CD14-positive monocyte (primary cell): ENCODE data around the gene MACROD1. TPM values are rescaled to one million over a fixed set of nuclear protein-coding genes. Genes with fewer than 3 reads are reported as not detected.

Experiments
- DNase-seq, 3 donors: peaks; one replicate each; pipeline ENCODE4 v3.0.0-alpha.2; 2011 to 2022
- H2AFZ ChIP-seq: 2 replicates; pipeline ENCODE4 v1.6.0; 2012; ENCODE audit warnings: mild to moderate bottlenecking, low read depth, low read length, inconsistent platforms; ENCODE audit not compliant: insufficient read depth, poor library complexity, severe bottlenecking
- H3K27ac ChIP-seq, 2 donors: 1 replicate in 1 of 2; 2 replicates in 1 of 2; pipeline ENCODE4 v1.5.1; 2012 to 2013; ENCODE audit warnings: low read length in 2 of 2, control low read depth in 1 of 2, inconsistent platforms in 1 of 2, low read depth in 1 of 2, mild to moderate bottlenecking in 1 of 2
- H3K27me3 ChIP-seq, 2 donors: one replicate each; pipeline versions ENCODE4 v1.6.0 to v1.6.1; 2011 to 2013; ENCODE audit warnings: low read length in 2 of 2; ENCODE audit not compliant: control insufficient read depth in 2 of 2, insufficient read depth in 2 of 2
- H3K36me3 ChIP-seq, 2 donors: replicated peaks in 1 of 2; 1 replicate in 1 of 2; 2 replicates in 1 of 2; pipeline versions ENCODE4 v1.5.1 to v1.6.1; 2012 to 2013; ENCODE audit warnings: low read length in 2 of 2, control low read depth in 1 of 2, inconsistent platforms in 1 of 2, mild to moderate bottlenecking in 1 of 2; ENCODE audit not compliant: insufficient read depth in 2 of 2, control insufficient read depth in 1 of 2
- H3K4me1 ChIP-seq, 2 donors: 1 replicate in 1 of 2; 2 replicates in 1 of 2; pipeline versions ENCODE4 v1.5.1 to v1.6.1; 2012 to 2013; ENCODE audit warnings: low read length in 2 of 2, control low read depth in 1 of 2, inconsistent platforms in 1 of 2, mild to moderate bottlenecking in 1 of 2, moderate library complexity in 1 of 2; ENCODE audit not compliant: insufficient read depth in 2 of 2, control insufficient read depth in 1 of 2
- H3K4me2 ChIP-seq: replicated peaks from 2 replicates; pipeline ENCODE3; 2012; ENCODE audit warnings: low read length, moderate library complexity, mild to moderate bottlenecking; ENCODE audit not compliant: poor library complexity, severe bottlenecking; ENCODE audit errors: extremely low read depth
- H3K4me3 ChIP-seq, 3 experiments: fragments of 200-600 bp in 1 of 3; sonication (generic) in 1 of 3; replicated peaks in 1 of 3; 1 replicate in 2 of 3; 2 replicates in 1 of 3; pipeline ENCODE4 v1.5.1; 2011 to 2013; ENCODE audit warnings: low read length in 3 of 3, mild to moderate bottlenecking in 3 of 3, control low read depth in 2 of 3, low read depth in 2 of 3, inconsistent platforms in 1 of 3, moderate library complexity in 1 of 3
- H3K79me2 ChIP-seq: 2 replicates; pipeline ENCODE4 v1.6.0; 2012; ENCODE audit warnings: mild to moderate bottlenecking, control low read depth, inconsistent platforms, low read length, moderate library complexity; ENCODE audit not compliant: insufficient read depth
- H3K9ac ChIP-seq: 2 replicates; pipeline ENCODE4 v1.6.0; 2017; ENCODE audit warnings: low read length, mild to moderate bottlenecking; ENCODE audit not compliant: insufficient read depth, poor library complexity, severe bottlenecking
- H3K9me3 ChIP-seq, 2 donors: replicated peaks in 1 of 2; 1 replicate in 1 of 2; 2 replicates in 1 of 2; pipeline versions ENCODE4 v1.5.1 to v1.6.1; 2012 to 2013; ENCODE audit warnings: low read length in 2 of 2, control low read depth in 1 of 2; ENCODE audit not compliant: control insufficient read depth in 1 of 2, insufficient read depth in 1 of 2
- H4K20me1 ChIP-seq: 2 replicates; pipeline ENCODE4 v1.6.0; 2012; ENCODE audit warnings: mild to moderate bottlenecking, low read length, control low read depth, moderate library complexity; ENCODE audit not compliant: insufficient read depth
- H3K27ac Mint-ChIP-seq, 7 donors: one replicate each; pipeline ENCODE4 v1.8.0; 2020; ENCODE audit warnings: mild to moderate bottlenecking in 7 of 7, mixed read lengths in 7 of 7, moderate library complexity in 6 of 7, inconsistent platforms in 2 of 7
- H3K27me3 Mint-ChIP-seq, 3 donors: one replicate each; pipeline ENCODE4 v1.8.0; 2021 to 2022; ENCODE audit warnings: low read depth in 3 of 3, mild to moderate bottlenecking in 3 of 3, mixed read lengths in 3 of 3, moderate library complexity in 3 of 3, inconsistent platforms in 1 of 3
- H3K36me3 Mint-ChIP-seq, 2 donors: one replicate each; pipeline ENCODE4 v1.8.0; 2020; ENCODE audit warnings: mixed read lengths in 2 of 2, inconsistent platforms in 1 of 2, mild to moderate bottlenecking in 1 of 2
- H3K4me1 Mint-ChIP-seq: one replicate; pipeline ENCODE4 v1.8.0; 2020; ENCODE audit warnings: mild to moderate bottlenecking, mixed read lengths
- H3K4me3 Mint-ChIP-seq, 2 donors: one replicate each; pipeline ENCODE4 v1.8.0; 2020; ENCODE audit warnings: mild to moderate bottlenecking in 2 of 2, mixed read lengths in 2 of 2, moderate library complexity in 1 of 2
- H3K9me3 Mint-ChIP-seq, 7 donors: one replicate each; pipeline ENCODE4 v1.8.0; 2020 to 2022; ENCODE audit warnings: mixed read lengths in 7 of 7, mild to moderate bottlenecking in 6 of 7, moderate library complexity in 6 of 7, inconsistent platforms in 2 of 7
- WGBS: methylation state at CpG from one replicate; pipeline ENCODE4 v1.1.5; 2013; ENCODE audit warnings: missing lambda C conversion rate; ENCODE audit not compliant: insufficient coverage; 5-methylcytosine and 5-hydroxymethylcytosine counted together
- intact Hi-C, 2 donors: fragments of 100-400 bp; cut with micrococcal nuclease; formaldehyde crosslinking; loops; one replicate each; pipeline versions ENCODE4 v1.15.0 to v1.15.1; 2023
- polyA plus RNA-seq, 3 donors: library from polyadenylated mRNA; depleted of rRNA in 1 of 3; unstranded in 2 of 3; stranded (reverse) in 1 of 3; fragments of 300-500 nt in 2 of 3; fragments of >200 nt in 1 of 3; fragmentation: Illumina TruSeq in 2 of 3; gene quantifications; 1 replicate in 2 of 3; 2 replicates in 1 of 3; pipeline ENCODE4 v1.2.3, GENCODE V29; 2012 to 2021
- TF ChIP-seq, protein P1 (sequence below): fragments of 200-600 bp; IDR thresholded peaks from one replicate; pipeline ENCODE4 v1.8.0; 2022; ENCODE audit warnings: antibody characterized with exemption, mild to moderate bottlenecking

Gene MACROD1
- polyA plus RNA-seq, 3 donors: 1.5 to 2.4 (median 2.2) TPM

DNA sequence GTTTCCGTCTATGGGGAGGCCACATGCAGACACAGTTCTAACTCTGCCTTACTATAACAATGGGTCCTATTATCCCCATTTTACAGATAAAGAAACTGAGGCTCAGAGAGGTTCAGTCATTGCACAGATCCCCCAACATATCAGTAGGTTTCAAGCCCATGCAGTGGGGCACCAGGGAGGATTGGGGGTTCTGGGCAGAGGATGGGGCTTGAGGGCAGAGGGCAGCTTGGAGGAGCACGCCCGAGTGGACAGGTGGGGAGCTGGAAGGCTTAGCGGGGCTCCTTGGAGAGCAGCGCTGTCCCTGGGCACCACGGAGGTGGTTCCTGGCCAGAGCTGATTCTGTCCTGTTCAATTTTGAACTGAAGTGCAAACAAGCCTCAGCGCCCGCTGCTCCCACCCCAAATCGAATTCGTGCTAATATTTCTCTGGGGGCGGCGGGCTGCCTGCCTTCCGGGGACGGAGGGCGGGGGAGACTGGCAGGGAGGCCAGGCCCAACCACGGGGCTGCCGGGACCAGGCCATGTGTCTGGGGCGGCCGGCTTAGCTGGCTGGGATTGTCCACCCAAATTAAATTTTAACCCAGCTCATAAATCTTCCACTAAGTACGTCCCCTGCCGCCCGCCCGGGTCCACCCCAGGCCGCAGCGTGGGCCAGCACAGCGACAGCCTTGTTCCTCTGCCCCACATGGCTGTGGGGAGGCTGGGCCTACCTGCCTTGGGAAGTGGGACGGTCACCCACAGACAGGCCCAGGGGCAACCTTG is 80.8 kb downstream of the MACROD1 start:
- peaks cover 2% of the 10 kb centered on the region for H3K4me1 Mint-ChIP-seq
- no peak overlapping the region for H3K4me3 ChIP-seq
- H3K27me3 ChIP-seq: no peaks in the 10 kb centered on the region
- no peak overlapping the region for H3K4me3 Mint-ChIP-seq
- H2AFZ ChIP-seq: no peak overlapping the region
- TF ChIP-seq, protein P1, sequence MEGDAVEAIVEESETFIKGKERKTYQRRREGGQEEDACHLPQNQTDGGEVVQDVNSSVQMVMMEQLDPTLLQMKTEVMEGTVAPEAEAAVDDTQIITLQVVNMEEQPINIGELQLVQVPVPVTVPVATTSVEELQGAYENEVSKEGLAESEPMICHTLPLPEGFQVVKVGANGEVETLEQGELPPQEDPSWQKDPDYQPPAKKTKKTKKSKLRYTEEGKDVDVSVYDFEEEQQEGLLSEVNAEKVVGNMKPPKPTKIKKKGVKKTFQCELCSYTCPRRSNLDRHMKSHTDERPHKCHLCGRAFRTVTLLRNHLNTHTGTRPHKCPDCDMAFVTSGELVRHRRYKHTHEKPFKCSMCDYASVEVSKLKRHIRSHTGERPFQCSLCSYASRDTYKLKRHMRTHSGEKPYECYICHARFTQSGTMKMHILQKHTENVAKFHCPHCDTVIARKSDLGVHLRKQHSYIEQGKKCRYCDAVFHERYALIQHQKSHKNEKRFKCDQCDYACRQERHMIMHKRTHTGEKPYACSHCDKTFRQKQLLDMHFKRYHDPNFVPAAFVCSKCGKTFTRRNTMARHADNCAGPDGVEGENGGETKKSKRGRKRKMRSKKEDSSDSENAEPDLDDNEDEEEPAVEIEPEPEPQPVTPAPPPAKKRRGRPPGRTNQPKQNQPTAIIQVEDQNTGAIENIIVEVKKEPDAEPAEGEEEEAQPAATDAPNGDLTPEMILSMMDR: no peak
- H3K9me3 ChIP-seq: no peaks in the 10 kb centered on the region
- peaks cover 0 to 3% of the 10 kb centered on the region in 2 donors for H3K4me1 ChIP-seq
- H3K27ac ChIP-seq: no peak overlapping the region
- H3K4me2 ChIP-seq: no peak overlapping the region
- H3K27ac Mint-ChIP-seq: no peak overlapping the region
- no peaks in the 10 kb centered on the region for H3K36me3 ChIP-seq
- H4K20me1 ChIP-seq: no peaks in the 10 kb centered on the region
- DNase-seq: no peak
- H3K9me3 Mint-ChIP-seq: no peaks in the 10 kb centered on the region
- H3K36me3 Mint-ChIP-seq: no peaks in the 10 kb centered on the region
- no peaks in the 10 kb centered on the region for H3K79me2 ChIP-seq
- peaks cover 0 to 2% (median 2%) of the 10 kb centered on the region in 3 donors for H3K27me3 Mint-ChIP-seq
- 95% methylated on average over 13 of the region's 27 CpGs for WGBS
- no peak overlapping the region for H3K9ac ChIP-seq
- intact Hi-C loops: no loop called here

DNA sequence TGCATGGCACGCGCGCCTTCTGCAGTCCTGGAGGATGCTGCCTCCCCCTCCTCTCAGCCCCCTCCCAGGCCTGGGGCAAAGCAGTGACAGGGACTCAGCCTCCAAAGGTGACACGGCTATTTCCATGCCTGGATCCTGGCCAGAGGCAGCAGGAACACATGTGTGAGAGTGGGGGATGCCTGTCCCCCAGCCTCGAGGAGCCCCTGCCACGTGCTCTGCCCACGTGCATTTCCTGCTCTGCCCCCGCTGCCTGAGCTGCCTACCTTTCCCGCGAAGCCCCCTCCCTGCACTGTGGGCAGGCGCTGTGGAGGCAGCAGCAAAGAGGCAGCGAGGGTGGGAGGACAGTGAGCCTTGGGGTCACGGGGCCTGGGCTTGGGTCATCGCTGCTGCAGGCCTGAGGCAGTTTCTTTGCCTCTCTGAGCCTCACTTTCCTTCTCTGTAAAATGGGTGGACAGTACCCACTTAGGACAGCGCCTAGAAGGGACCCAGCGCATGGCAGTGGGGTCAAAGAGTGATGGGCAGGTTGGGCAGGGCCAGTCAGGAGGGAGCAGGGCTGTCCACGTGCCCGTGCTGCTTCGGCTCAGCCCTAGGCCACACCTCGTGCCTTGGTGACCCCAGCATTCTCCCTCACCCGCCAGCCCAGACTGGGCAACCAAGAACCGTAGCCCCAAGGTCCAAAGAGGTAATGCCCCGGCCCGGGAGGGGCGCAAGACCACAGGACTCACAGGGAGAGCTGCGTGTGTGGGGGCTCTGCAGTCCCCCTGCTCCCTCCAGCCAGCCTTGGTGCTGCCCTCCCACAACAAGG is 81.6 kb downstream of the MACROD1 start:
- Mint-ChIP-seq H3K27me3 (peaks cover 2 to 4% (median 4%) of the 10 kb centered on the region in 3 donors), H3K36me3 (no peaks in the 10 kb centered on the region), H3K27ac (no peak overlapping the region), H3K9me3 (no peaks in the 10 kb centered on the region), H3K4me1 (no peaks in the 10 kb centered on the region), H3K4me3 (no peak overlapping the region)
- Histone ChIP-seq H3K9ac (no peak overlapping the region), H3K27ac (no peak overlapping the region), H3K4me3 (no peak overlapping the region), H3K36me3 (no peaks in the 10 kb centered on the region), H2AFZ (no peak overlapping the region), H3K27me3 (no peaks in the 10 kb centered on the region), H4K20me1 (no peaks in the 10 kb centered on the region), H3K4me1 (no peaks in the 10 kb centered on the region), H3K4me2 (no peak overlapping the region), H3K79me2 (no peaks in the 10 kb centered on the region), H3K9me3 (no peaks in the 10 kb centered on the region)
- WGBS: 96% methylated on average over 21 of the region's 26 CpGs
- TF ChIP-seq, protein P1: no peak
- DNase-seq: no peak
- intact Hi-C loops: no loop called here
